HepG2 (cell line): ENCODE results near the gene ATP7B. TPM values are rescaled to one million over a fixed set of nuclear protein-coding genes. Genes with fewer than 3 reads are reported as not detected.

Source experiments
- AHR ChIP-seq: IDR thresholded peaks from 2 replicates; pipeline ENCODE4 v1.6.1; 2018; ENCODE audit warnings: missing genetic modification reagents, missing compliant biosample characterization
- CBX5 ChIP-seq: sonication (generic); formaldehyde crosslinking; IDR thresholded peaks from 2 replicates; pipeline ENCODE4 v1.4.0; 2020; ENCODE audit warnings: missing genetic modification reagents, borderline replicate concordance
- KDM1A ChIP-seq: IDR thresholded peaks from 2 replicates; pipeline ENCODE4 v1.6.1; 2016; ENCODE audit warnings: missing compliant biosample characterization
- MIER2 ChIP-seq: IDR thresholded peaks from 2 replicates; pipeline ENCODE4 v1.6.1; 2016; ENCODE audit warnings: missing biosample characterization, missing genetic modification reagents
- PCBP1 ChIP-seq: fragments of 200-400 bp; formaldehyde crosslinking; IDR thresholded peaks from 2 replicates; pipeline ENCODE4 v1.6.1; 2017; ENCODE audit warnings: mild to moderate bottlenecking, low read depth, low read length, borderline replicate concordance
- POLR2A ChIP-seq, 2 experiments: IDR thresholded peaks; 2 replicates each; pipeline ENCODE4 v1.6.1; 2011; ENCODE audit warnings: low read depth in 2 of 2, low read length in 2 of 2, mild to moderate bottlenecking in 1 of 2, moderate library complexity in 1 of 2; ENCODE audit not compliant: insufficient read depth in 1 of 2
- RFX5 ChIP-seq: IDR thresholded peaks from 2 replicates; pipeline ENCODE4 v1.6.1; 2011; ENCODE audit warnings: low read depth, low read length, improper control_type of control experiment
- SKI ChIP-seq: fragments of 450-650 bp; IDR thresholded peaks from one replicate; pipeline ENCODE4 v1.6.1; 2018; ENCODE audit warnings: mild to moderate bottlenecking; ENCODE audit not compliant: partially characterized antibody
- STAT5B ChIP-seq: sonication (generic); formaldehyde crosslinking; IDR thresholded peaks from 2 replicates; pipeline ENCODE4 v1.4.0; 2020; ENCODE audit warnings: missing genetic modification reagents
- THAP11 ChIP-seq: IDR thresholded peaks from 2 replicates; pipeline ENCODE4 v1.6.1; 2016; ENCODE audit warnings: missing biosample characterization, missing genetic modification reagents
- ZFP36L2 ChIP-seq: sonication (generic); formaldehyde crosslinking; IDR thresholded peaks from 2 replicates; pipeline ENCODE4 v1.4.0; 2020; ENCODE audit warnings: missing genetic modification reagents
- ZNF510 ChIP-seq: sonication (generic); formaldehyde crosslinking; IDR thresholded peaks from 2 replicates; pipeline ENCODE4 v1.4.0; 2020; ENCODE audit warnings: low read depth, mild to moderate bottlenecking, missing genetic modification reagents
- ZNF737 ChIP-seq: sonication (generic); formaldehyde crosslinking; IDR thresholded peaks from 2 replicates; pipeline ENCODE4 v1.5.0; 2020; ENCODE audit warnings: missing genetic modification reagents, mild to moderate bottlenecking, borderline replicate concordance
- ZNF777 ChIP-seq: sonication (generic); formaldehyde crosslinking; IDR thresholded peaks from 2 replicates; pipeline ENCODE4 v1.4.0; 2020; ENCODE audit warnings: missing genetic modification reagents
- ZSCAN21 ChIP-seq: sonication (generic); formaldehyde crosslinking; IDR thresholded peaks from 2 replicates; pipeline ENCODE4 v1.8.0; 2022; ENCODE audit warnings: mild to moderate bottlenecking, missing genetic modification reagents, moderate library complexity, borderline replicate concordance
- polyA plus RNA-seq, 8 experiments: library from polyadenylated mRNA; depleted of rRNA in 3 of 8; stranded (reverse) in 7 of 8; unstranded in 1 of 8; fragments of >200 nt; fragmentation: Illumina TruSeq in 4 of 8; extraction: Trizol in 4 of 8; gene quantifications; 2 replicates each; pipeline versions ENCODE4 v1.2.1 to v1.2.3, GENCODE V29; 2011 to 2016; ENCODE audit warnings: low read depth in 4 of 8, missing spikeins in 1 of 8, mixed read lengths in 1 of 8; ENCODE audit not compliant: insufficient read depth in 1 of 8
- total RNA-seq, 5 experiments: library from RNA; depleted of rRNA; stranded (reverse); fragments of >200 nt; fragmentation: Illumina TruSeq; extraction: Trizol; gene quantifications; 2 replicates each; pipeline ENCODE4 v1.2.3, GENCODE V29; 2016; ENCODE audit warnings: low read depth in 1 of 5
- TF ChIP-seq, protein P1 (sequence below): sonication (generic); formaldehyde crosslinking; IDR thresholded peaks from 2 replicates; pipeline ENCODE4 v1.5.0; 2020; ENCODE audit warnings: missing genetic modification reagents
- TF ChIP-seq, protein P2 (sequence below): sonication (generic); formaldehyde crosslinking; IDR thresholded peaks from 2 replicates; pipeline ENCODE4 v1.8.1; 2023; ENCODE audit warnings: missing genetic modification reagents, inconsistent platforms, borderline replicate concordance
- TF ChIP-seq, protein P3 (sequence below), 2 experiments: IDR thresholded peaks; 2 replicates each; pipeline ENCODE4 v1.6.1; 2011 to 2012; ENCODE audit warnings: low read length in 2 of 2, borderline replicate concordance in 1 of 2, low read depth in 1 of 2, mild to moderate bottlenecking in 1 of 2, moderate library complexity in 1 of 2
- TF ChIP-seq, protein P4 (sequence below): sonication (generic); formaldehyde crosslinking; IDR thresholded peaks from 2 replicates; pipeline ENCODE4 v1.5.0; 2020; ENCODE audit warnings: mild to moderate bottlenecking, missing genetic modification reagents

ATP7B gene
- total and polyA plus RNA-seq, 2 of the 13 experiments (the other 11 are each of a cell fraction or from before 2014, with no cell fraction given), result 31.8 to 57.4 TPM

DNA sequence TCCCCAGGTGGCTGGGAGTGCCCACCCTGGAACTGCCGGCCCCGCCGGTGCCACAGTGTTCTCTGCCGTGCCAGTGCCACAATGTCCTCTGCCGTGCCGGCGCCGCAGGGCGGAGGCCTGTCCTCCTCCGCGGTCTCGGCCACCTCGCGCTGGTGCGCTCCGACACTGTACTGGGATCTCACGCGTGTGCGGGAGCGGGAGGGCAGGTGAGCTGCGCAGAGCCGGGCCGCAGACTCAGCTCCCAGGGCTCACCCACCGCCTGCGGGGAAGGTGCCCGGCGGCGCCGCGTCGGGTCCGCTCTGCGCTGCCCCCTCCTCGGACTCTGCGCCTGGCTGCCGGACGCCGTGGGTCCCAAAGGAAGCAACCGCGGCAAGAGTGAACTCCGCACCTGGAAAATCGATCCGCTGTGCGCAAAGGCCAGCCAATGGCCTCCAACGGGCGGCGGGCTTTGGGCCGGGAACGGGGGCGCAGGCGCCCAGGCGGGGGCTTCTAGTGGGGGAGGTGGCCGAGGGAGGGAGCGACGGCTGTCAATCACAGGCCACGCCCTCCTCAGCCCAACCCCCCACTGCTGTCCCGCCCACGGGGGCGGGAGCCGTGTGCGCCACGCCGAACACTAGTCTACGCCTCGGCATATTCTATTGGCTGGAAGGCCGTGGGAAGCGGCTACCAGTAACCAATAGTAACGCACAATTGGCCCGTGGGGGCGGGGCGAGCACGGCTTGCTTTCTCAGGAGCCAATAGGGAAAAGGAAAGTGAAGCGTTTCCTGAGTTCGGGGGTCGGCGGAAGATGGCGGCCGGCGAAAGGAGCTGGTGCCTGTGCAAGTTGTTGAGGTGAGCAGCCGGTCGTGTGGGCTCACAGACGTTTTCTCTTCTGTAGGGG, 622 bp upstream of the ATP7B start, which contains the start of gene ALG11 (continued):
- TF ChIP-seq, protein P1, sequence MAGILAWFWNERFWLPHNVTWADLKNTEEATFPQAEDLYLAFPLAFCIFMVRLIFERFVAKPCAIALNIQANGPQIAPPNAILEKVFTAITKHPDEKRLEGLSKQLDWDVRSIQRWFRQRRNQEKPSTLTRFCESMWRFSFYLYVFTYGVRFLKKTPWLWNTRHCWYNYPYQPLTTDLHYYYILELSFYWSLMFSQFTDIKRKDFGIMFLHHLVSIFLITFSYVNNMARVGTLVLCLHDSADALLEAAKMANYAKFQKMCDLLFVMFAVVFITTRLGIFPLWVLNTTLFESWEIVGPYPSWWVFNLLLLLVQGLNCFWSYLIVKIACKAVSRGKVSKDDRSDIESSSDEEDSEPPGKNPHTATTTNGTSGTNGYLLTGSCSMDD (CRISPR knock-in tag), result no peak
- TF ChIP-seq ZFP36L2 (CRISPR knock-in tag) (no peak), THAP11 (CRISPR knock-in tag) (peak; percentile 69), KDM1A (CRISPR knock-in tag) (no peak), RFX5 (no peak; the same call in none of the 2 replicates), AHR (CRISPR knock-in tag) (peak; percentile 86), PCBP1 (no peak; the same call in 1 of the 2 replicates), POLR2A (IDR thresholded peaks at IDR 0.05; ENCODE audit: insufficient read depth in 1 of 2, low read depth in 2 of 2, low read length in 2 of 2) (peak; percentile 90 to 98), ZNF777 (no peak; the same call in none of the 2 replicates), SKI (peak; percentile 86), ZSCAN21 (CRISPR knock-in tag) (peak; percentile 88), ZNF737 (CRISPR knock-in tag) (no peak), ZNF510 (CRISPR knock-in tag) (peak; percentile 59; the same call in 1 of the 2 replicates), CBX5 (no peak), STAT5B (CRISPR knock-in tag) (peak; percentile 15; the same call in 1 of the 2 replicates), MIER2 (CRISPR knock-in tag) (peak; percentile 41; the same call in 1 of the 2 replicates)
- TF ChIP-seq, protein P2, sequence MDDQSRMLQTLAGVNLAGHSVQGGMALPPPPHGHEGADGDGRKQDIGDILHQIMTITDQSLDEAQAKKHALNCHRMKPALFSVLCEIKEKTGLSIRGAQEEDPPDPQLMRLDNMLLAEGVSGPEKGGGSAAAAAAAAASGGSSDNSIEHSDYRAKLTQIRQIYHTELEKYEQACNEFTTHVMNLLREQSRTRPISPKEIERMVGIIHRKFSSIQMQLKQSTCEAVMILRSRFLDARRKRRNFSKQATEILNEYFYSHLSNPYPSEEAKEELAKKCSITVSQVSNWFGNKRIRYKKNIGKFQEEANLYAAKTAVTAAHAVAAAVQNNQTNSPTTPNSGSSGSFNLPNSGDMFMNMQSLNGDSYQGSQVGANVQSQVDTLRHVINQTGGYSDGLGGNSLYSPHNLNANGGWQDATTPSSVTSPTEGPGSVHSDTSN (CRISPR knock-in tag), result peak; percentile 83; the same call in 1 of the 2 replicates
- TF ChIP-seq, protein P3, sequence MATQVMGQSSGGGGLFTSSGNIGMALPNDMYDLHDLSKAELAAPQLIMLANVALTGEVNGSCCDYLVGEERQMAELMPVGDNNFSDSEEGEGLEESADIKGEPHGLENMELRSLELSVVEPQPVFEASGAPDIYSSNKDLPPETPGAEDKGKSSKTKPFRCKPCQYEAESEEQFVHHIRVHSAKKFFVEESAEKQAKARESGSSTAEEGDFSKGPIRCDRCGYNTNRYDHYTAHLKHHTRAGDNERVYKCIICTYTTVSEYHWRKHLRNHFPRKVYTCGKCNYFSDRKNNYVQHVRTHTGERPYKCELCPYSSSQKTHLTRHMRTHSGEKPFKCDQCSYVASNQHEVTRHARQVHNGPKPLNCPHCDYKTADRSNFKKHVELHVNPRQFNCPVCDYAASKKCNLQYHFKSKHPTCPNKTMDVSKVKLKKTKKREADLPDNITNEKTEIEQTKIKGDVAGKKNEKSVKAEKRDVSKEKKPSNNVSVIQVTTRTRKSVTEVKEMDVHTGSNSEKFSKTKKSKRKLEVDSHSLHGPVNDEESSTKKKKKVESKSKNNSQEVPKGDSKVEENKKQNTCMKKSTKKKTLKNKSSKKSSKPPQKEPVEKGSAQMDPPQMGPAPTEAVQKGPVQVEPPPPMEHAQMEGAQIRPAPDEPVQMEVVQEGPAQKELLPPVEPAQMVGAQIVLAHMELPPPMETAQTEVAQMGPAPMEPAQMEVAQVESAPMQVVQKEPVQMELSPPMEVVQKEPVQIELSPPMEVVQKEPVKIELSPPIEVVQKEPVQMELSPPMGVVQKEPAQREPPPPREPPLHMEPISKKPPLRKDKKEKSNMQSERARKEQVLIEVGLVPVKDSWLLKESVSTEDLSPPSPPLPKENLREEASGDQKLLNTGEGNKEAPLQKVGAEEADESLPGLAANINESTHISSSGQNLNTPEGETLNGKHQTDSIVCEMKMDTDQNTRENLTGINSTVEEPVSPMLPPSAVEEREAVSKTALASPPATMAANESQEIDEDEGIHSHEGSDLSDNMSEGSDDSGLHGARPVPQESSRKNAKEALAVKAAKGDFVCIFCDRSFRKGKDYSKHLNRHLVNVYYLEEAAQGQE (IDR thresholded peaks at IDR 0.05; ENCODE audit: borderline replicate concordance in 1 of 2, low read depth in 1 of 2, low read length in 2 of 2), result peak in 1 of 2 experiments; percentile 80; a peak in 1 of 4 replicates
- TF ChIP-seq, protein P4, sequence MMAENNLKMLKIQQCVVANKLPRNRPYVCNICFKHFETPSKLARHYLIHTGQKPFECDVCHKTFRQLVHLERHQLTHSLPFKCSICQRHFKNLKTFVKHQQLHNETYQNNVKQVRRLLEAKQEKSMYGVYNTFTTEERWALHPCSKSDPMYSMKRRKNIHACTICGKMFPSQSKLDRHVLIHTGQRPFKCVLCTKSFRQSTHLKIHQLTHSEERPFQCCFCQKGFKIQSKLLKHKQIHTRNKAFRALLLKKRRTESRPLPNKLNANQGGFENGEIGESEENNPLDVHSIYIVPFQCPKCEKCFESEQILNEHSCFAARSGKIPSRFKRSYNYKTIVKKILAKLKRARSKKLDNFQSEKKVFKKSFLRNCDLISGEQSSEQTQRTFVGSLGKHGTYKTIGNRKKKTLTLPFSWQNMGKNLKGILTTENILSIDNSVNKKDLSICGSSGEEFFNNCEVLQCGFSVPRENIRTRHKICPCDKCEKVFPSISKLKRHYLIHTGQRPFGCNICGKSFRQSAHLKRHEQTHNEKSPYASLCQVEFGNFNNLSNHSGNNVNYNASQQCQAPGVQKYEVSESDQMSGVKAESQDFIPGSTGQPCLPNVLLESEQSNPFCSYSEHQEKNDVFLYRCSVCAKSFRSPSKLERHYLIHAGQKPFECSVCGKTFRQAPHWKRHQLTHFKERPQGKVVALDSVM (CRISPR knock-in tag), result peak; percentile 85
